Esophagus muscularis mucosa (tissue), 4 donors: ENCODE data around the gene ERGIC1. TPM values are rescaled to one million over a fixed set of nuclear protein-coding genes. Genes with fewer than 3 reads are reported as not detected.
"Not testable (repeated sequence)": the region's sequence is repeated elsewhere in the genome, so short reads cannot be mapped to it uniquely, and the experiment has no call there.

ENCODE experiments used
- DNase-seq: peaks from one replicate; pipeline ENCODE4 v3.0.0-alpha.2; 2017; ENCODE audit errors: extremely low spot score
- H3K27ac ChIP-seq, 4 donors: fragments of 200-600 bp; sonication (generic); replicated peaks in 1 of 4; 1 replicate in 3 of 4; 2 replicates in 1 of 4; pipeline ENCODE4 v1.5.1; 2016 to 2019; ENCODE audit warnings: mild to moderate bottlenecking in 1 of 4
- H3K27me3 ChIP-seq, 4 donors: fragments of 200-600 bp; sonication (generic); one replicate each; pipeline versions ENCODE4 v1.5.1 to v1.6.0; 2016 to 2019
- H3K36me3 ChIP-seq, 4 donors: fragments of 200-600 bp; sonication (generic); one replicate each; pipeline ENCODE4 v1.5.1; 2016 to 2019
- H3K4me1 ChIP-seq, 4 donors: fragments of 200-600 bp; sonication (generic); one replicate each; pipeline ENCODE4 v1.5.1; 2016 to 2019
- H3K4me3 ChIP-seq, 4 donors: fragments of 200-600 bp; sonication (generic); 1 replicate in 2 of 4; 2 replicates in 2 of 4; pipeline ENCODE4 v1.5.1; 2016 to 2019; ENCODE audit warnings: mild to moderate bottlenecking in 4 of 4, moderate library complexity in 1 of 4
- H3K9me3 ChIP-seq, 4 donors: fragments of 200-600 bp; sonication (generic); 1 replicate in 3 of 4; 2 replicates in 1 of 4; pipeline ENCODE4 v1.5.1; 2016 to 2019
- CTCF ChIP-seq, 3 experiments: fragments of 200-600 bp in 2 of 3; fragments of 450-650 bp in 1 of 3; sonication (generic) in 2 of 3; IDR thresholded peaks; one replicate each; pipeline ENCODE4 v1.5.1; 2017 to 2019; ENCODE audit warnings: antibody characterized with exemption in 3 of 3, mild to moderate bottlenecking in 2 of 3, moderate library complexity in 1 of 3
- EP300 ChIP-seq: sonication (generic); formaldehyde crosslinking; IDR thresholded peaks from one replicate; pipeline ENCODE4 v1.6.1; 2017; ENCODE audit warnings: antibody characterized with exemption
- POLR2A ChIP-seq: fragments of 450-650 bp; IDR thresholded peaks from one replicate; pipeline ENCODE4 v1.6.1; 2017; ENCODE audit warnings: antibody characterized with exemption, moderate library complexity, mild to moderate bottlenecking, low read depth
- POLR2AphosphoS5 ChIP-seq, 2 donors: sonication (generic); formaldehyde crosslinking; IDR thresholded peaks; one replicate each; pipeline ENCODE4 v1.6.1; 2017; ENCODE audit warnings: antibody characterized with exemption in 2 of 2
- WGBS: methylation state at CpG from one replicate; pipeline ENCODE4 v1.1.5; 2018; 5-methylcytosine and 5-hydroxymethylcytosine counted together
- intact Hi-C: fragments of 100-400 bp; cut with DNase I; formaldehyde crosslinking; loops from one replicate; pipeline ENCODE4 v1.15.1; 2023
- total RNA-seq, 4 donors: library from RNA; depleted of rRNA; stranded (reverse); fragments of >200 nt; gene quantifications; one replicate each; pipeline versions ENCODE4 v1.1.0 to v1.2.1, GENCODE V29; 2016

ERGIC1 gene
- total RNA-seq, 4 donors from 2014 or later = 105 to 161 (median 145) TPM

DNA sequence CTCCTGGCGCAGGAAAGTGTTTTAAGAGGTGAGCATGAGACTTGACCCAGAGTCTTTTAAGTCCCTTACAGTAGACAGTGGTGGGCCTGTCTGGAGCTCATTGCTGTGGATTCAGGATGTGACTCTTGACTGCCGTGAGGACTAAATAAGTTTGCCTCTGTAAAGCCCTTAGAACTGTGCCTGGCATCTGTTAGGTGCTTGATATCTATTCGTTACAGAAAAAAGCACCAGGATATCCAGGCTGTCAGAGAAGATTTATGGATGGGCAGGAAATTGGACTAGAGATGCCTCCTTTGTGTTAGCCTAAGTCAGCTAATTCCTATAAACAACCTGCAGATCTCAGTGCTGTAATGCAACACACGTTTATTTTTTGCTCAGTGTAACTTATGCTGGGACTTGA, 12.6 kb downstream of the ERGIC1 start:
- DNase-seq = no peak
- intact Hi-C loops = no loop called here
- no peaks in the 10 kb centered on the region for H3K9me3 ChIP-seq
- no peaks in the 10 kb centered on the region for H3K36me3 ChIP-seq
- no peak for TF ChIP-seq CTCF (IDR thresholded peaks at IDR 0.05)
- no peak for TF ChIP-seq POLR2A
- TF ChIP-seq EP300 = no peak
- no peak for TF ChIP-seq POLR2AphosphoS5 (IDR thresholded peaks at IDR 0.05)
- no peak overlapping the region for H3K4me3 ChIP-seq
- H3K27ac ChIP-seq = peak overlapping the region in 2 of 4 donors; percentile 15 to 17
- H3K4me1 ChIP-seq = peaks cover 16 to 65% (median 54%) of the 10 kb centered on the region in 4 donors
- no peaks in the 10 kb centered on the region for H3K27me3 ChIP-seq
- WGBS = 42% methylated on average over 4 of the region's 4 CpGs

DNA sequence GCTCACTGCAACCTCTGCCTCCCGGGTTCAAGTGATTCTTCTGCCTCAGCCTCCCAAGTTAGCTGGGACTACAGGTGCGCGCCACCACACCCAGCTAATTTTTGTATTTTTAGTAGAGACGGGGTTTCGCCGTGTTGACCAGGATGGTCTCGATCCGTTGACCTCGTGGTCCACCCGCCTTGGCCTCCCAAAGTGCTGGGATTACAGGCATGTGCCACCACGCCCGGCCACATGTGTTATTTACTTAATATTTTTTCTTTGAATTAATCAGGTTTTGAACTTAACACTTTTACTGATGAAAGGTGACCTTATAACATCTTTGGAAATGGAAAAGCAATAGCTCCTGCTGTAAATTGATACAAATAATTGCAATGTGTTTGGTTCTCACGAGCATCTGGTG, 13.5 kb downstream of the ERGIC1 start:
- H3K36me3 ChIP-seq, intact Hi-C loops, DNase-seq, H3K9me3 ChIP-seq, H3K4me3 ChIP-seq, H3K27me3 ChIP-seq: not testable (repeated sequence)
- WGBS = 91% methylated on average over 13 of the region's 13 CpGs
- Histone ChIP-seq H3K4me1 (peaks cover 18 to 68% (median 58%) of the 10 kb centered on the region in 4 donors), H3K27ac (peak overlapping the region in 1 of 4 donors; percentile 1)

DNA sequence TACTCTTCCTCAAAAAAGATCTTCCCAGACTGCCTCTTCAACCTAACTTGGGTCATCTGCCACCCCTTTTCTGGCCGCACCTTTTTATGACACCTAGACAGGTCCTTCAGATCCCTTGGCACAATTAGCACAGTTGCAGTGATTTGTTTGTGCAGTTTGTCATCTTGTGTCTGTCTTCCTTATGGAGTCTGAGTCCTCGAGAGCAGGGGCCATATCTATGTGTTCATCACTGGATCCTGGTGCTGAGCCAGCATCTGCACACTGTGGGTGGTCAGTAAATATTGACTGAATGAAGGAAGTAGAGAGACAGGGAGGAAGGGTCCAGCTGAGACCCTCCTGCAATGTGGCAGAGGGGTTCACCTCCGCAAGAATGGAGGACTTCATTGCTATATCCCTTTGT, 14.4 kb downstream of the ERGIC1 start:
- H3K27ac ChIP-seq = peak overlapping the region in 1 of 4 donors; percentile 1
- 75% methylated on average over 3 of the region's 3 CpGs for whole genome bisulfite sequencing
- DNase-seq = no peak
- H3K27me3 ChIP-seq = no peaks in the 10 kb centered on the region
- H3K4me1 ChIP-seq = peaks cover 27 to 76% (median 66%) of the 10 kb centered on the region in 4 donors
- H3K4me3 ChIP-seq = no peak overlapping the region
- H3K36me3 ChIP-seq = peaks cover 0 to 3% (median 0%) of the 10 kb centered on the region in 4 donors
- intact Hi-C loops = no loop called here
- H3K9me3 ChIP-seq = no peaks in the 10 kb centered on the region
- no peak for TF ChIP-seq EP300
- TF ChIP-seq POLR2A = no peak
- TF ChIP-seq POLR2AphosphoS5 (IDR thresholded peaks at IDR 0.05) = no peak
- no peak for TF ChIP-seq CTCF (IDR thresholded peaks at IDR 0.05)

DNA sequence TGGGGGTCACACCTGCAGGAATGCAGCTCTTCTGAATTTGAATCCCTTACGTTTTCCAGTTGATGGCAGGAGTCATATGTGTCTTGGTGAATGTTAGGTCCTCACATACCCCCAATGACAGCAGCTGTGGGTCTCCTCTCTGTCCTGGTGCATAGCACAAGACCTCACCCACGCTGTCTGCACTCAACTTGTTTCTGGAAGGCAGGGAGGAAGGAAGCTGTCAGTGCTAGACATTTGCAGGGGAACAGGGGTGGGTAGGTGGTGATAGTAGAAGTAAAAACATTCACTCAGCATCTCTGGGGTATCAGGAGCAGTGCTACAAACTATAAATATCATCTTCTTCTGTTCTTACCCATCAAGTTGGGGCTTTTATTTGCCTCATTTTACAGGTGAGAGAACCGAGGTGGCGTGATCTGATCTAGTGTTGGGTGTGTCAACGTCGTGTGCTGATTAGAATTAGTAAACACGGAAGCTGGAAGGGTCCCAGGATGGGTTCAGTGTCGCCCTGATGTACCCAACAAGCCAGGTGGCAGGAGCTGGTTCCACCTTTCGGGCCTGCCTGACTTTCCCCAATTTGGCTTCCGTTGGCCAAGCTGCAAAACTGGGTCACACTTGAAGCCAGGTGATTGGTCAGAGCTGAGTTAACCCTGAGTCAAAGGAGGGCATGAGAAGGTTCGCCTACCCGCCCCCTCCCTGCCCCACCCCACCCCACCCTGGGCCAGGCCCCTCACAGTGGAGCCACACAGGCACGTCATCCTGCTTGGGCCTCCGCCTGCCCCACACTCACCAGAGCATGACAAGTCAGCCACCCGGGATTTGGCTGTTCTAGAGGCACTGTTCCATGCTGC, 15.8 kb downstream of the ERGIC1 start:
- H3K27me3 ChIP-seq = no peaks in the 10 kb centered on the region
- no peak for DNase-seq
- H3K36me3 ChIP-seq = peaks cover 0 to 3% (median 0%) of the 10 kb centered on the region in 4 donors
- H3K9me3 ChIP-seq = no peaks in the 10 kb centered on the region
- no peak overlapping the region for H3K4me3 ChIP-seq
- intact Hi-C loops = no loop called here
- peaks cover 39 to 80% (median 74%) of the 10 kb centered on the region in 4 donors for H3K4me1 ChIP-seq
- WGBS = 87% methylated on average over 9 of the region's 15 CpGs
- no peak for TF ChIP-seq EP300
- no peak for TF ChIP-seq POLR2A
- TF ChIP-seq CTCF (IDR thresholded peaks at IDR 0.05) = no peak
- no peak for TF ChIP-seq POLR2AphosphoS5 (IDR thresholded peaks at IDR 0.05)
- H3K27ac ChIP-seq = no peak overlapping the region

DNA sequence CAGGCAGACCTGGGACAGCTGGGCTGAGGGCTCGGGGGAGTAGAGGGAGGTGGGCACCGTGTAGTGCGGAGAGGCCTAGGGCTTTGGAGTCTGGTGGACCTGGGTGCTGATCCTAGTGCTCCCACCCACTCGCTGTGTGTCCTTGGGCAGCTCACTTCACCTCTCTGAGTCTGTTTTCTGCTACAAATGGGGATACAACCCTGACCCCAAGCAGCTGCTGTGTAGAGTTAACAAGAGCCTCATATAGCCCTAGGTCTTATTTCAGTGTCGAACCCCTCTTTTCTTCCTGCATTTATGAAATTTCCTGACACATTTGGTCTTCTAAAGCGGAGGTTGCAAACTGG, 16.4 kb downstream of the ERGIC1 start:
- Histone ChIP-seq H3K9me3 (no peaks in the 10 kb centered on the region), H3K4me3 (no peak overlapping the region), H3K4me1 (peaks cover 45 to 80% (median 74%) of the 10 kb centered on the region in 4 donors), H3K27me3 (no peaks in the 10 kb centered on the region), H3K27ac (no peak overlapping the region), H3K36me3 (peaks cover 0 to 3% (median 0%) of the 10 kb centered on the region in 4 donors)
- WGBS = 93% methylated on average over 2 of the region's 6 CpGs
- TF ChIP-seq EP300 = no peak
- no peak for TF ChIP-seq CTCF (IDR thresholded peaks at IDR 0.05)
- no peak for TF ChIP-seq POLR2AphosphoS5 (IDR thresholded peaks at IDR 0.05)
- no peak for TF ChIP-seq POLR2A
- no peak for DNase-seq
- intact Hi-C loops = no loop called here

DNA sequence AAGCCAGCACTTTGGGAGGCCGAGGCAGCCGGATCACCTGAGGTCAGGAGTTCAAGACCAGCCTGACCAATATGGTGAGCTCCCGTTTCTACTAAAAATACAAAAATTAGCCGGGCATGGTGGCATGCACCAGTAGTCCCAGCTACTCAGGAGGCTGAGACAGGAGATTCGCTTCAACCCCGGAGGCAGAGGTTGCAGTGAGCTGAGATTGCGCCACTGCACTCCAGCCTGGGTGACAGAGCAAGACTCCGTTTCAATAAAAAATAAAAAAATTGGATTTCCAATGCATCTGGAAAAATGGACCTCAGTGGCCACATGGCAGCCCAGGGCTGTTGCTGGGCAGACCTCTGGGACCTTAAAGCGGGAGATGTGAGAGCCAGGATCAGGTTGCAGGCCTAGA, 17.2 kb downstream of the ERGIC1 start:
- H3K4me1 ChIP-seq = peaks cover 53 to 81% (median 76%) of the 10 kb centered on the region in 4 donors
- intact Hi-C loops = not testable (repeated sequence)

More for the DNA sequence above, 17.2 kb downstream of the ERGIC1 start:
- not testable (repeated sequence) for H3K4me3 ChIP-seq, DNase-seq, H3K27me3 ChIP-seq, H3K9me3 ChIP-seq, H3K36me3 ChIP-seq
- 99% methylated on average over 9 of the region's 9 CpGs for WGBS
- peak overlapping the region in 1 of 4 donors; percentile 3 for H3K27ac ChIP-seq
